ENCODE data around the gene SLC7A7. TPM values are rescaled to one million over a fixed set of nuclear protein-coding genes. Genes with fewer than 3 reads are reported as not detected.
"Not testable (repeated sequence)": the region's sequence is repeated elsewhere in the genome, so short reads cannot be mapped to it uniquely, and the experiment has no call there.

Gene SLC7A7
- total and polyA plus RNA-seq, 2 of the 13 experiments (the other 11 are each of a cell fraction or from before 2014, with no cell fraction given): 0.13 to 0.63 TPM

DNA sequence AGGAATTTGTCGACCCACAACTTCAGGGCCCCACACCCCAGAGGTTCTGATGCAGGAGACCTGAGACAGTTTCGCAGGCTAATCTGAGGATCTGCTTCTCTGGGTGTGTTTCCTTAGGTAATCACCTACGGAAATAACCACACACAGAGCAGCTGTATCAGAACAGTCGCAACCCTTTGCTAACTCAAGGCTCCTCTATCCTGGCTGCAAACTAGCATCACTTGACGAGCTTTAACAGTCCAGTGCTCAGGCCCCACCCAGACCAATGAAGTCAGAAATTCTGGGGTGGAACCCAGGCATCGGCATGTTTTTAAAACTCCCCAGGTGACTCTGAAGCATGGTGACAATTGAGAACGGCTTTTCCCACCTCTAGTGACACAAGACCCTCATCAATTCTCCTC, 20.7 kb downstream of the SLC7A7 start (continued):
- no peak for TF ChIP-seq SP140L (CRISPR knock-in tag; IDR thresholded peaks at IDR 0.05; ENCODE audit: borderline replicate concordance)
- TF ChIP-seq RXRA (CRISPR knock-in tag; IDR thresholded peaks at IDR 0.05): no peak

GRCh38 chr14:22793976-22794375, 21.3 kb downstream of the SLC7A7 start:
- no TSS peak for BruUV-seq (replicated peaks)
- intact Hi-C loops (cut with micrococcal nuclease; ENCODE audit: unreplicated experiment): no loop called here
- H4K20me1 ChIP-seq (ENCODE audit: insufficient read depth, low read length): no peaks in the 10 kb centered on the region
- H3K4me2 ChIP-seq (ENCODE audit: low read depth, low read length): no peak overlapping the region
- TF ChIP-seq ZNF253 (CRISPR knock-in tag; IDR thresholded peaks at IDR 0.05; ENCODE audit: borderline replicate concordance): no peak
- peak; percentile 71 for TF ChIP-seq ZNF263 (CRISPR knock-in tag; IDR thresholded peaks at IDR 0.05)
- TF ChIP-seq ZNF383 (CRISPR knock-in tag; IDR thresholded peaks at IDR 0.05; ENCODE audit: borderline replicate concordance): no peak
- H3K27me3 ChIP-seq (ENCODE audit: control insufficient read depth in 1 of 2, insufficient read depth in 2 of 2, low read length in 2 of 2): no peaks in the 10 kb centered on the region
- ChIA-PET CTCF (ENCODE audit: low intra/inter-chr PET ratio, low total read pairs) (no interaction called here), POLR2A (interaction anchor here (1.2 to 1.9 kb wide), 2 partner anchors 13 to 28 kb away, joined by 3 to 9 read pairs; partner anchors contain the start of gene OXA1L)
- H2AFZ ChIP-seq (ENCODE audit: low read length): no peak overlapping the region
- no peaks in the 10 kb centered on the region for H3K79me2 ChIP-seq (ENCODE audit: insufficient read depth, low read length)
- 69% methylated on average over 5 of the region's 5 CpGs for WGBS (ENCODE audit: low lambda C conversion rate)
- DNase-seq (ENCODE audit: low spot score): no peak
- FAIRE-seq: no peak
- in situ Hi-C loops (cut with HindIII; ENCODE audit: extremely low pct_ligation_motif_present, low pct_unique_long_range_greater_than_20kb): no loop called here
- H3K36me3 ChIP-seq (replicated peaks in 1 of 2; ENCODE audit: control insufficient read depth in 1 of 2, insufficient read depth in 2 of 2, low read length in 2 of 2): no peaks in the 10 kb centered on the region
- H3K4me1 ChIP-seq (ENCODE audit: insufficient read depth, low read length): peaks cover 34% of the 10 kb centered on the region
- no peak for ATAC-seq
- no peaks in the 10 kb centered on the region for H3K9me3 ChIP-seq (ENCODE audit: low read length)
- H3K4me3 ChIP-seq (replicated peaks in 1 of 3; ENCODE audit: insufficient read depth in 1 of 3, low read depth in 2 of 3, low read length in 3 of 3): no peak overlapping the region
- no peak overlapping the region for H3K27ac ChIP-seq (ENCODE audit: extremely low read length, insufficient read depth, low read length)
- H3K9ac ChIP-seq (ENCODE audit: insufficient read depth, low read depth, low read length): no peak overlapping the region

- H4K20me1 ChIP-seq (ENCODE audit: insufficient read depth, low read length); H3K36me3 ChIP-seq (replicated peaks in 1 of 2; ENCODE audit: control insufficient read depth in 1 of 2, insufficient read depth in 2 of 2, low read length in 2 of 2); in situ Hi-C loops (cut with HindIII; ENCODE audit: extremely low pct_ligation_motif_present, low pct_unique_long_range_greater_than_20kb); H3K9me3 ChIP-seq (ENCODE audit: low read length); ATAC-seq; CTCF ChIA-PET (ENCODE audit: low intra/inter-chr PET ratio, low total read pairs); H3K79me2 ChIP-seq (ENCODE audit: insufficient read depth, low read length); DNase-seq (ENCODE audit: low spot score); BruUV-seq (replicated peaks); H3K27me3 ChIP-seq (ENCODE audit: control insufficient read depth in 1 of 2, insufficient read depth in 2 of 2, low read length in 2 of 2); H3K4me2 ChIP-seq (ENCODE audit: low read depth, low read length); H2AFZ ChIP-seq (ENCODE audit: low read length); H3K27ac ChIP-seq (ENCODE audit: extremely low read length, insufficient read depth, low read length); H3K9ac ChIP-seq (ENCODE audit: insufficient read depth, low read depth, low read length); FAIRE-seq; H3K4me3 ChIP-seq (replicated peaks in 1 of 3; ENCODE audit: insufficient read depth in 1 of 3, low read depth in 2 of 3, low read length in 3 of 3); intact Hi-C loops (cut with micrococcal nuclease; ENCODE audit: unreplicated experiment): not testable (repeated sequence)
- 59% methylated on average over 5 of the region's 5 CpGs for WGBS (ENCODE audit: low lambda C conversion rate)
- POLR2A ChIA-PET: interaction anchor here (1.9 kb wide), 1 partner anchor 27 kb away, joined by 9 read pairs; the partner anchor contains the start of gene OXA1L
- peaks cover 34% of the 10 kb centered on the region for H3K4me1 ChIP-seq (ENCODE audit: insufficient read depth, low read length)
Observed at GRCh38 chr14:22793550-22793949, 21.7 kb downstream of the SLC7A7 start.

Measured in HepG2 (cell line).